Endothelial cell of umbilical vein (primary cell): Measurements from ENCODE around the gene SNW1. TPM values are rescaled to one million over a fixed set of nuclear protein-coding genes. Genes with fewer than 3 reads are reported as not detected.
A peak's percentile ranks its signal among the peaks of the same experiment; 100 is the strongest.

ENCODE experiments used
- BruUV-seq: library from RNA; stranded (reverse); fragments of 400-500 nt; replicated peaks from 2 replicates; lab custom pipeline; 2021; lab: Mats Ljungman, UMichigan
- CTCF ChIA-PET: fragments of 300-600, 350-600 bp; sonication (Branson Sonifier 250); formaldehyde crosslinking; loops from one replicate; lab custom pipeline; 2021; ENCODE audit warnings: antibody characterized with exemption, inconsistent platforms; lab: Charles Lee
- POLR2A ChIA-PET: fragments of 300-600, 350-600 bp; sonication (Branson Sonifier 250); formaldehyde crosslinking; loops from one replicate; lab custom pipeline; 2021; ENCODE audit warnings: antibody characterized with exemption, inconsistent platforms; lab: Charles Lee
- DNase-seq: peaks from one replicate; pipeline ENCODE4 v3.0.0-alpha.2; 2011; ENCODE audit warnings: low read depth, low spot score
- FAIRE-seq: peaks from 2 replicates; lab custom pipeline; 2011; peaks lifted over from hg19 to GRCh38; lab: Jason Lieb, UNC
- H2AFZ ChIP-seq: 2 replicates; pipeline ENCODE4 v1.6.0; 2012; ENCODE audit warnings: low read depth, low read length, control low read depth, inconsistent platforms
- H3K27ac ChIP-seq: 2 replicates; pipeline ENCODE4 v1.5.1; 2011; ENCODE audit warnings: low read depth, mild to moderate bottlenecking, control low read depth, low read length, moderate library complexity; ENCODE audit not compliant: insufficient read depth
- H3K27me3 ChIP-seq, 2 experiments: 2 replicates each; pipeline versions ENCODE4 v1.6.0 to v1.6.1; 2011; ENCODE audit warnings: low read length in 2 of 2, mixed read lengths in 1 of 2; ENCODE audit not compliant: control insufficient read depth in 2 of 2, insufficient read depth in 2 of 2
- H3K36me3 ChIP-seq, 2 experiments: 2 replicates in 1 of 2; 3 replicates in 1 of 2; pipeline ENCODE4 v1.5.1; 2011; ENCODE audit warnings: low read length in 2 of 2, mild to moderate bottlenecking in 1 of 2, moderate library complexity in 1 of 2; ENCODE audit not compliant: control insufficient read depth in 2 of 2, insufficient read depth in 2 of 2; ENCODE audit errors: extremely low read depth in 1 of 2
- H3K4me1 ChIP-seq: 3 replicates; pipeline ENCODE4 v1.5.1; 2011; ENCODE audit warnings: mild to moderate bottlenecking, low read length; ENCODE audit not compliant: control insufficient read depth, insufficient read depth; ENCODE audit errors: extremely low read depth
- H3K4me2 ChIP-seq: 2 replicates; pipeline ENCODE4 v1.6.1; 2011; ENCODE audit warnings: low read length, control low read depth, mixed read lengths; ENCODE audit not compliant: insufficient read depth
- H3K4me3 ChIP-seq, 3 experiments: fragments of 200-600 bp in 1 of 3; sonication (generic), shearing (Covaris generic) in 1 of 3; replicated peaks in 1 of 3; 2 replicates each; pipeline ENCODE4 v1.5.1; 2011 to 2016; ENCODE audit warnings: control low read depth in 3 of 3, low read length in 3 of 3, mild to moderate bottlenecking in 2 of 3, inconsistent platforms in 1 of 3, low read depth in 1 of 3, moderate library complexity in 1 of 3; ENCODE audit not compliant: insufficient read depth in 1 of 3
- H3K79me2 ChIP-seq: 2 replicates; pipeline ENCODE4 v1.6.0; 2012; ENCODE audit warnings: low read length, inconsistent platforms; ENCODE audit not compliant: control insufficient read depth, insufficient read depth
- H3K9ac ChIP-seq: replicated peaks from 2 replicates; pipeline ENCODE3; 2011; ENCODE audit warnings: low read length, control low read depth; ENCODE audit not compliant: insufficient read depth; ENCODE audit errors: extremely low read depth
- H3K9me1 ChIP-seq: replicated peaks from 3 replicates; pipeline ENCODE4 v1.6.0; 2011; ENCODE audit warnings: mild to moderate bottlenecking, low read length; ENCODE audit not compliant: control insufficient read depth, insufficient read depth; ENCODE audit errors: extremely low read depth
- H3K9me3 ChIP-seq: replicated peaks from 2 replicates; pipeline ENCODE4 v1.5.1; 2012; ENCODE audit warnings: low read length, inconsistent platforms; ENCODE audit not compliant: control insufficient read depth, insufficient read depth
- H4K20me1 ChIP-seq: replicated peaks from 2 replicates; pipeline ENCODE3; 2011; ENCODE audit warnings: mild to moderate bottlenecking, low read length; ENCODE audit not compliant: control insufficient read depth, insufficient read depth; ENCODE audit errors: extremely low read depth
- EZH2 ChIP-seq: IDR thresholded peaks from 2 replicates; pipeline ENCODE4 v1.6.1; 2012; ENCODE audit warnings: borderline replicate concordance, low read depth, mild to moderate bottlenecking, moderate library complexity, low read length, inconsistent platforms; ENCODE audit not compliant: severe bottlenecking
- FOS ChIP-seq: IDR thresholded peaks from 2 replicates; pipeline ENCODE4 v1.6.1; 2011; ENCODE audit warnings: mild to moderate bottlenecking, low read length, moderate library complexity, borderline replicate concordance; ENCODE audit not compliant: insufficient read depth
- GATA2 ChIP-seq: IDR thresholded peaks from 2 replicates; pipeline ENCODE4 v1.7.0; 2011; ENCODE audit warnings: low read depth, mild to moderate bottlenecking, moderate library complexity, mixed read lengths, low read length; ENCODE audit not compliant: insufficient read length, insufficient read depth
- JUN ChIP-seq: IDR thresholded peaks from 2 replicates; pipeline ENCODE4 v1.6.1; 2011; ENCODE audit warnings: borderline replicate concordance, low read depth; ENCODE audit not compliant: insufficient read length, insufficient read depth
- MYC ChIP-seq: IDR thresholded peaks from one replicate; pipeline ENCODE4 v1.6.1; 2011; ENCODE audit warnings: mild to moderate bottlenecking, low read depth, low read length
- POLR2A ChIP-seq: IDR thresholded peaks from 2 replicates; pipeline ENCODE4 v1.6.1; 2012; ENCODE audit warnings: low read depth, mild to moderate bottlenecking, control low read depth, low read length
- POLR2AphosphoS5 ChIP-seq: IDR thresholded peaks from 2 replicates; pipeline ENCODE4 v1.6.1; 2012; ENCODE audit warnings: low read depth, mild to moderate bottlenecking, control low read depth, low read length, moderate library complexity; ENCODE audit not compliant: insufficient read depth
- dilution Hi-C: fragments of 300-500 bp; cut with MboI; formaldehyde crosslinking; loops from one replicate; pipeline ENCODE4 v1.15.0; 2019; ENCODE audit warnings: low sequenced_read_pairs; ENCODE audit not compliant: extremely low pct_ligation_motif_present
- intact Hi-C: fragments of 100-400 bp; cut with micrococcal nuclease; formaldehyde crosslinking; loops from one replicate; pipeline ENCODE4 v1.10.0; 2022
- polyA plus RNA-seq, 4 experiments: library from polyadenylated mRNA; depleted of rRNA in 3 of 4; stranded (reverse) in 3 of 4; unstranded in 1 of 4; fragments of >200 nt; gene quantifications; 2 replicates each; pipeline versions ENCODE4 v1.2.1 to v1.2.3, GENCODE V29; 2011 to 2012; ENCODE audit warnings: missing spikeins in 1 of 4
- total RNA-seq: library from RNA; stranded (reverse); gene quantifications from 2 replicates; pipeline ENCODE4 v1.2.3, GENCODE V29; 2021
- TF ChIP-seq, protein P1 (sequence below): IDR thresholded peaks from 2 replicates; pipeline ENCODE4 v1.6.1; 2011; ENCODE audit not compliant: insufficient read depth, insufficient read length
- TF ChIP-seq, protein P2 (sequence below), 2 donors: IDR thresholded peaks; 1 replicate in 1 of 2; 2 replicates in 1 of 2; pipeline ENCODE4 v1.5.1; 2011; ENCODE audit warnings: low read length in 2 of 2, mild to moderate bottlenecking in 2 of 2, moderate library complexity in 2 of 2, control low read depth in 1 of 2, inconsistent platforms in 1 of 2, low read depth in 1 of 2; ENCODE audit not compliant: insufficient read depth in 1 of 2; ENCODE audit errors: extremely low read depth in 1 of 2

Gene SNW1
- total and polyA plus RNA-seq, 2 donors (not counting 3 experiments of a cell fraction or from before 2014, with no cell fraction given): 14.3 to 104 TPM

DNA sequence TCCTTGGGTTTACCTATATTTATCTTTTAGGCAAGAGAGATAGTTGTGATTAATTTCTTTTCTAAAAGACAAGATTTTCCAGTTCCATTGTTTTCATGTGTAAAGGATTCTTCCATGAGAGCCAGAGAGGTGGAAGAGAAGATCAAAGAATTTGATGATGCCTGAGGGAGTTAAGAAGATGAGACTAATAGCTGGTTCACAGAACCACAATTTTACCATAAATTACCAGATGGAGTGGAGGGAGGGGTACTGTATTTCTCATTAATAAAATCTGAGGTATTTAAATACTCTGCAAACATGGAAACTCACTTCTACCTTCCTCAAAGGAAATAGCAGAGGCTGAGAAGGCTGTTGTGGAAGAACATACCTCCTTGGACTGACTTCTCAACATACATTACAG is 87.8 kb downstream of the SNW1 start:
- DNase-seq (no peak), FAIRE-seq (no peak)
- Histone ChIP-seq H3K4me2 (no peak overlapping the region), H3K4me1 (no peaks in the 10 kb centered on the region), H3K9me3 (no peaks in the 10 kb centered on the region), H3K27me3 (no peaks in the 10 kb centered on the region), H3K27ac (no peak overlapping the region), H2AFZ (no peak overlapping the region), H3K9me1 (no peaks in the 10 kb centered on the region), H3K9ac (no peak overlapping the region), H3K4me3 (no peak overlapping the region), H4K20me1 (no peaks in the 10 kb centered on the region), H3K36me3 (peaks cover 9 to 11% of the 10 kb centered on the region in 2 experiments), H3K79me2 (no peaks in the 10 kb centered on the region)
- TF ChIP-seq GATA2: no peak
- no peak for TF ChIP-seq POLR2AphosphoS5
- TF ChIP-seq EZH2: no peak
- TF ChIP-seq JUN: no peak
- TF ChIP-seq FOS: no peak
- no peak for TF ChIP-seq MYC
- no peak for TF ChIP-seq POLR2A
- TF ChIP-seq, protein P1, sequence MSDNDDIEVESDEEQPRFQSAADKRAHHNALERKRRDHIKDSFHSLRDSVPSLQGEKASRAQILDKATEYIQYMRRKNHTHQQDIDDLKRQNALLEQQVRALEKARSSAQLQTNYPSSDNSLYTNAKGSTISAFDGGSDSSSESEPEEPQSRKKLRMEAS: no peak
- TF ChIP-seq, protein P2, sequence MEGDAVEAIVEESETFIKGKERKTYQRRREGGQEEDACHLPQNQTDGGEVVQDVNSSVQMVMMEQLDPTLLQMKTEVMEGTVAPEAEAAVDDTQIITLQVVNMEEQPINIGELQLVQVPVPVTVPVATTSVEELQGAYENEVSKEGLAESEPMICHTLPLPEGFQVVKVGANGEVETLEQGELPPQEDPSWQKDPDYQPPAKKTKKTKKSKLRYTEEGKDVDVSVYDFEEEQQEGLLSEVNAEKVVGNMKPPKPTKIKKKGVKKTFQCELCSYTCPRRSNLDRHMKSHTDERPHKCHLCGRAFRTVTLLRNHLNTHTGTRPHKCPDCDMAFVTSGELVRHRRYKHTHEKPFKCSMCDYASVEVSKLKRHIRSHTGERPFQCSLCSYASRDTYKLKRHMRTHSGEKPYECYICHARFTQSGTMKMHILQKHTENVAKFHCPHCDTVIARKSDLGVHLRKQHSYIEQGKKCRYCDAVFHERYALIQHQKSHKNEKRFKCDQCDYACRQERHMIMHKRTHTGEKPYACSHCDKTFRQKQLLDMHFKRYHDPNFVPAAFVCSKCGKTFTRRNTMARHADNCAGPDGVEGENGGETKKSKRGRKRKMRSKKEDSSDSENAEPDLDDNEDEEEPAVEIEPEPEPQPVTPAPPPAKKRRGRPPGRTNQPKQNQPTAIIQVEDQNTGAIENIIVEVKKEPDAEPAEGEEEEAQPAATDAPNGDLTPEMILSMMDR (IDR thresholded peaks at IDR 0.05; ENCODE audit: extremely low read depth in 1 of 2, insufficient read depth in 1 of 2, low read depth in 1 of 2, low read length in 2 of 2): no peak
- intact Hi-C loops (no loop called here), dilution Hi-C loops (no loop called here)
- CTCF ChIA-PET: no interaction called here
- BruUV-seq: TSS peak; percentile 12
- POLR2A ChIA-PET: no interaction called here

Other genes with a start within 250 kb of the SNW1 start
- gene SPTLC2, start 144.5 kb downstream of the SNW1 start, total RNA-seq: 57.2 and 71.3 TPM in 2 replicates
- gene SPTLC2, start 144.5 kb downstream of the SNW1 start, polyA plus RNA-seq: 13.3 and 19.1 TPM in 2 replicates
- gene ALKBH1, start 53.1 kb downstream of the SNW1 start, total RNA-seq: 13.1 and 14.8 TPM in 2 replicates
- gene ALKBH1, start 53.1 kb downstream of the SNW1 start, polyA plus RNA-seq: 10.1 and 10.2 TPM in 2 replicates
- gene SLIRP, start 53.1 kb downstream of the SNW1 start, total RNA-seq: 160 and 177 TPM in 2 replicates
- 92.8 and 144 TPM in 2 replicates for gene SLIRP, start 53.1 kb downstream of the SNW1 start, polyA plus RNA-seq
- gene ADCK1, start 39.0 kb upstream of the SNW1 start, total RNA-seq: 4.0 and 4.2 TPM in 2 replicates
- gene ADCK1, start 39.0 kb upstream of the SNW1 start, polyA plus RNA-seq: 6.9 and 7.9 TPM in 2 replicates